H9 (cell line): ENCODE results near the gene SLC9A1. TPM values are rescaled to one million over a fixed set of nuclear protein-coding genes. Genes with fewer than 3 reads are reported as not detected.
"Not testable (repeated sequence)": the region's sequence is repeated elsewhere in the genome, so short reads cannot be mapped to it uniquely, and the experiment has no call there.

Experiments used
- DNase-seq: peaks from one replicate; pipeline ENCODE4 v3.0.0-alpha.2; 2017
- H2AFZ ChIP-seq: one replicate; pipeline ENCODE4 v1.6.1; 2013; ENCODE audit warnings: mild to moderate bottlenecking, low read length, control low read depth, moderate library complexity
- H2AK5ac ChIP-seq: 2 replicates; pipeline ENCODE4 v1.6.1; 2013; ENCODE audit warnings: low read length, control low read depth, mixed read lengths; ENCODE audit not compliant: insufficient read length
- H2BK120ac ChIP-seq: one replicate; pipeline ENCODE4 v1.6.1; 2013; ENCODE audit warnings: low read depth, mild to moderate bottlenecking, low read length, control low read depth, inconsistent platforms; ENCODE audit not compliant: poor library complexity, severe bottlenecking
- H2BK12ac ChIP-seq: 2 replicates; pipeline ENCODE4 v1.6.1; 2013; ENCODE audit warnings: low read length, control low read depth, mixed read lengths, low read depth; ENCODE audit not compliant: insufficient read length
- H2BK15ac ChIP-seq: 2 replicates; pipeline ENCODE4 v1.6.1; 2013; ENCODE audit warnings: low read depth, low read length, control low read depth
- H2BK20ac ChIP-seq: one replicate; pipeline ENCODE4 v1.6.1; 2013; ENCODE audit warnings: low read depth, mild to moderate bottlenecking, low read length, control low read depth, inconsistent platforms; ENCODE audit not compliant: poor library complexity, severe bottlenecking
- H2BK5ac ChIP-seq: 2 replicates; pipeline ENCODE4 v1.6.1; 2013; ENCODE audit warnings: low read length, control low read depth, mixed read lengths; ENCODE audit not compliant: insufficient read length
- H3K14ac ChIP-seq: 2 replicates; pipeline ENCODE4 v1.6.1; 2013; ENCODE audit warnings: low read length, control low read depth; ENCODE audit not compliant: insufficient read depth
- H3K18ac ChIP-seq: 2 replicates; pipeline ENCODE4 v1.6.1; 2013; ENCODE audit warnings: low read depth, mild to moderate bottlenecking, mixed read lengths, low read length, control low read depth; ENCODE audit not compliant: insufficient read length
- H3K23ac ChIP-seq: 2 replicates; pipeline ENCODE4 v1.6.1; 2013; ENCODE audit warnings: low read length, control low read depth, mixed read lengths, low read depth; ENCODE audit not compliant: insufficient read length
- H3K23me2 ChIP-seq: 2 replicates; pipeline ENCODE4 v1.6.1; 2013; ENCODE audit warnings: low read depth, mild to moderate bottlenecking, mixed read lengths, low read length, control low read depth; ENCODE audit not compliant: insufficient read length, poor library complexity, severe bottlenecking
- H3K27ac ChIP-seq: 2 replicates; pipeline ENCODE4 v1.5.1; 2013; ENCODE audit warnings: low read length, control low read depth, mixed read lengths, low read depth; ENCODE audit not compliant: insufficient read length
- H3K27me3 ChIP-seq: 2 replicates; pipeline ENCODE4 v1.6.1; 2013; ENCODE audit warnings: low read length, control low read depth, inconsistent platforms; ENCODE audit not compliant: insufficient read depth
- H3K4ac ChIP-seq: 2 replicates; pipeline ENCODE4 v1.6.1; 2013; ENCODE audit warnings: low read depth, mild to moderate bottlenecking, control low read depth, inconsistent platforms, low read length, moderate library complexity
- H3K4me1 ChIP-seq: 2 replicates; pipeline ENCODE4 v1.6.1; 2013; ENCODE audit warnings: low read length, control low read depth, inconsistent platforms; ENCODE audit not compliant: insufficient read depth
- H3K4me2 ChIP-seq: 2 replicates; pipeline ENCODE4 v1.6.1; 2013; ENCODE audit warnings: low read length, control low read depth, mixed read lengths; ENCODE audit not compliant: insufficient read length, insufficient read depth
- H3K56ac ChIP-seq: 2 replicates; pipeline ENCODE4 v1.6.1; 2013; ENCODE audit warnings: low read depth, mild to moderate bottlenecking, mixed read lengths, low read length, control low read depth; ENCODE audit not compliant: insufficient read length
- H3K79me1 ChIP-seq: 2 replicates; pipeline ENCODE4 v1.6.1; 2013; ENCODE audit warnings: low read depth, mild to moderate bottlenecking, moderate library complexity, low read length, control low read depth, inconsistent platforms; ENCODE audit not compliant: insufficient read depth, poor library complexity, severe bottlenecking
- H3K79me2 ChIP-seq: 2 replicates; pipeline ENCODE4 v1.6.1; 2013; ENCODE audit warnings: low read length, control low read depth, inconsistent platforms; ENCODE audit not compliant: insufficient read depth
- H3K9ac ChIP-seq: 2 replicates; pipeline ENCODE4 v1.6.1; 2013; ENCODE audit warnings: low read length, control low read depth, mixed read lengths; ENCODE audit not compliant: insufficient read length; ENCODE audit errors: extremely low read depth
- H3K9me3 ChIP-seq: one replicate; pipeline ENCODE4 v1.6.1; 2013; ENCODE audit warnings: low read depth, low read length, inconsistent platforms; ENCODE audit not compliant: control insufficient read depth
- H3T11ph ChIP-seq: one replicate; pipeline ENCODE4 v1.6.1; 2013; ENCODE audit warnings: mild to moderate bottlenecking, low read length, control low read depth, inconsistent platforms
- H4K20me1 ChIP-seq: one replicate; pipeline ENCODE4 v1.6.1; 2013; ENCODE audit not compliant: control insufficient read depth, insufficient read length, insufficient read depth
- H4K5ac ChIP-seq: 2 replicates; pipeline ENCODE4 v1.6.1; 2013; ENCODE audit warnings: low read depth, mild to moderate bottlenecking, mixed read lengths, low read length, control low read depth; ENCODE audit not compliant: insufficient read length
- H4K8ac ChIP-seq: replicated peaks from 2 replicates; pipeline ENCODE4 v1.6.1; 2013; ENCODE audit warnings: low read length, control low read depth, mixed read lengths, low read depth; ENCODE audit not compliant: insufficient read length
- H4K91ac ChIP-seq: 2 replicates; pipeline ENCODE4 v1.6.1; 2013; ENCODE audit warnings: low read depth, mild to moderate bottlenecking, moderate library complexity, mixed read lengths, low read length, control low read depth; ENCODE audit not compliant: insufficient read length
- H3K27ac Mint-ChIP-seq, 3 experiments: 2 replicates in 2 of 3; 3 replicates in 1 of 3; pipeline ENCODE4 v1.8.0; 2020 to 2021; ENCODE audit warnings: mixed read lengths in 3 of 3, mild to moderate bottlenecking in 1 of 3, moderate library complexity in 1 of 3
- H3K27me3 Mint-ChIP-seq: 2 replicates; pipeline ENCODE4 v1.8.0; 2021; ENCODE audit warnings: low read depth, mild to moderate bottlenecking, moderate library complexity, mixed read lengths
- H3K36me3 Mint-ChIP-seq, 3 experiments: 2 replicates in 2 of 3; 3 replicates in 1 of 3; pipeline ENCODE4 v1.8.0; 2020 to 2021; ENCODE audit warnings: low read depth in 3 of 3, mixed read lengths in 3 of 3; ENCODE audit not compliant: insufficient read depth in 1 of 3
- H3K4me1 Mint-ChIP-seq, 2 experiments: 2 replicates each; pipeline ENCODE4 v1.8.0; 2020; ENCODE audit warnings: mixed read lengths in 2 of 2
- H3K4me3 Mint-ChIP-seq, 2 experiments: 2 replicates in 1 of 2; 3 replicates in 1 of 2; pipeline ENCODE4 v1.8.0; 2020 to 2021; ENCODE audit warnings: mild to moderate bottlenecking in 2 of 2, mixed read lengths in 2 of 2, moderate library complexity in 1 of 2
- H3K9me3 Mint-ChIP-seq, 2 experiments: 2 replicates in 1 of 2; 3 replicates in 1 of 2; pipeline ENCODE4 v1.8.0; 2020; ENCODE audit warnings: mild to moderate bottlenecking in 2 of 2, mixed read lengths in 2 of 2, moderate library complexity in 1 of 2
- WGBS: extraction: QIAGEN DNeasy Blood & Tissue Kit; methylation state at CpG from one replicate; pipeline ENCODE4 v1.1.7; 2013; ENCODE audit warnings: missing lambda C conversion rate, low lambda C conversion rate, mixed read lengths; ENCODE audit not compliant: insufficient read length; ENCODE audit errors: extremely low coverage; 5-methylcytosine and 5-hydroxymethylcytosine counted together
- total RNA-seq: library from RNA; stranded (reverse); gene quantifications from 2 replicates; pipeline ENCODE4 v1.2.1, GENCODE V29; 2021
- TF ChIP-seq, protein P1 (sequence below): fragments of 200-600 bp; sonication (generic); conservative IDR thresholded peaks from 3 replicates; pipeline ENCODE4 v1.8.0; 2021; ENCODE audit warnings: antibody characterized with exemption, mild to moderate bottlenecking

The SLC9A1 gene
- total RNA-seq, 1 experiment from 2014 or later: 20.8 TPM

DNA sequence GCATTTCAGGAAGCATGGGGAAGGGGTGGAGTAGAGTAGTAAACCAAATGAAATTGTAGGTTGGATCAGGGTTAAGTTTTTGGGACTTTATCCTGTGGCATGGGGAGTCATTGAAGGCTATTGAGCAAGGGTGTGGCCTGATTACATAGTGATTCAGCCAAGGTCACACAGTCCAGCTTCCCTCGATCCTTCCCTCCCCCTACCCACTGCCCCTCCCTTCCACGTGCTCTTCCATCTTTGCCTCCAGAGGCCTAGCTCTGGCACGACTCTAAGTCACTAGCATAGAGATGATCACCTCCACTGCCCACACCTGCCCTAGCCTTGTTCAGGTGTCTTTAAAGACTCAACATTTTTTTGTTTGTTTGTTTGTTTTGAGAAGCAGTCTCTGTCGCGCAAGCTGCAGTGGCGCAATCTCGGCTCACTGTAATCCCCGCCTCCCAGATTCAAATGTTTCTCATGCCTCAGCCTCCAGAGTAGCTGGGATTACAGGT, 37.2 kb upstream of the SLC9A1 start:
- no peak overlapping the region for H3K4me2 ChIP-seq
- no peaks in the 10 kb centered on the region for H3K9me3 ChIP-seq
- Mint-ChIP-seq H3K9me3 (peaks cover 2 to 5% of the 10 kb centered on the region in 2 experiments; a peak in 4 of 5 replicates), H3K4me3 (no peak overlapping the region), H3K27ac (no peak overlapping the region), H3K36me3 (no peaks in the 10 kb centered on the region; a peak in 1 of 7 replicates), H3K27me3 (peaks cover 5% of the 10 kb centered on the region; the same call in 1 of the 2 replicates), H3K4me1 (no peaks in the 10 kb centered on the region)
- no peak overlapping the region for H3K9ac ChIP-seq
- no peak overlapping the region for H3T11ph ChIP-seq
- H2AFZ ChIP-seq: no peak overlapping the region
- H2AK5ac ChIP-seq: no peak overlapping the region
- H3K79me1 ChIP-seq: no peaks in the 10 kb centered on the region
- no peak overlapping the region for H3K27ac ChIP-seq
- H3K4me1 ChIP-seq: no peaks in the 10 kb centered on the region
- no peak overlapping the region for H3K14ac ChIP-seq
- no peak overlapping the region for H3K56ac ChIP-seq
- no peak overlapping the region for H2BK15ac ChIP-seq
- H3K23me2 ChIP-seq: no peaks in the 10 kb centered on the region
- H3K18ac ChIP-seq: no peak overlapping the region
- H3K79me2 ChIP-seq: no peaks in the 10 kb centered on the region
- no peak for DNase-seq
- no peak overlapping the region for H3K23ac ChIP-seq
- no peak overlapping the region for H2BK5ac ChIP-seq
- H4K20me1 ChIP-seq: no peaks in the 10 kb centered on the region
- no CpG with 5 or more reads among the region's 8 CpGs for WGBS
- H4K91ac ChIP-seq: no peak overlapping the region
- no peak overlapping the region for H4K8ac ChIP-seq
- H2BK12ac ChIP-seq: no peak overlapping the region
- TF ChIP-seq, protein P1, sequence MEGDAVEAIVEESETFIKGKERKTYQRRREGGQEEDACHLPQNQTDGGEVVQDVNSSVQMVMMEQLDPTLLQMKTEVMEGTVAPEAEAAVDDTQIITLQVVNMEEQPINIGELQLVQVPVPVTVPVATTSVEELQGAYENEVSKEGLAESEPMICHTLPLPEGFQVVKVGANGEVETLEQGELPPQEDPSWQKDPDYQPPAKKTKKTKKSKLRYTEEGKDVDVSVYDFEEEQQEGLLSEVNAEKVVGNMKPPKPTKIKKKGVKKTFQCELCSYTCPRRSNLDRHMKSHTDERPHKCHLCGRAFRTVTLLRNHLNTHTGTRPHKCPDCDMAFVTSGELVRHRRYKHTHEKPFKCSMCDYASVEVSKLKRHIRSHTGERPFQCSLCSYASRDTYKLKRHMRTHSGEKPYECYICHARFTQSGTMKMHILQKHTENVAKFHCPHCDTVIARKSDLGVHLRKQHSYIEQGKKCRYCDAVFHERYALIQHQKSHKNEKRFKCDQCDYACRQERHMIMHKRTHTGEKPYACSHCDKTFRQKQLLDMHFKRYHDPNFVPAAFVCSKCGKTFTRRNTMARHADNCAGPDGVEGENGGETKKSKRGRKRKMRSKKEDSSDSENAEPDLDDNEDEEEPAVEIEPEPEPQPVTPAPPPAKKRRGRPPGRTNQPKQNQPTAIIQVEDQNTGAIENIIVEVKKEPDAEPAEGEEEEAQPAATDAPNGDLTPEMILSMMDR: no peak
- H2BK120ac ChIP-seq: no peak overlapping the region
- H4K5ac ChIP-seq: no peak overlapping the region
- no peaks in the 10 kb centered on the region for H3K27me3 ChIP-seq
- no peak overlapping the region for H2BK20ac ChIP-seq
- no peak overlapping the region for H3K4ac ChIP-seq

DNA sequence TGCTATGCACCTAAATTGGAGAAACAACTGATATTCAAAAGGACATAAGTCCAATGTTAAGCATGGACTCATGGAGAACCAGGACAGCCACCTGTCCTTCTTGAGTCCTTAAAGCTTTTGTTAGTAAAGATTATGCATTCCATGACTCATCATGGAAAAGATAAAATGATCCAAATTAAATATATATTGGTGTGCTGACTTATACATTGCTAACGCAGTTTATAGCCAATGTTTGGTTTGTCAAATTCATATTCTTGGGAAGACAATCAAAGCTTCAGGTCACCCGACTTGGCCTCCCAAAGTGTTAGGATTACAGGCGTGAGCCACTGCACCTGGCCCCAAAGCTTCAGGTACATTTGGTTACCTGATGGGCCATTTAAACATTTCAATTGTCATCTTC, 29.7 kb upstream of the SLC9A1 start:
- H2BK15ac ChIP-seq, H4K5ac ChIP-seq, H3K27me3 Mint-ChIP-seq, H2BK120ac ChIP-seq, H3K4me3 Mint-ChIP-seq, H2BK20ac ChIP-seq, H2BK12ac ChIP-seq, H3K9me3 ChIP-seq, H3K79me1 ChIP-seq, H3K23me2 ChIP-seq, H3K14ac ChIP-seq, H3K4ac ChIP-seq, H3K27me3 ChIP-seq, H3K9ac ChIP-seq, H4K91ac ChIP-seq, DNase-seq, H2BK5ac ChIP-seq, H3K4me2 ChIP-seq, H4K8ac ChIP-seq, H3T11ph ChIP-seq, H3K18ac ChIP-seq, H3K27ac Mint-ChIP-seq, H2AFZ ChIP-seq, H3K79me2 ChIP-seq, H3K27ac ChIP-seq, H3K56ac ChIP-seq, H3K4me1 ChIP-seq, H2AK5ac ChIP-seq, H4K20me1 ChIP-seq, H3K23ac ChIP-seq, H3K4me1 Mint-ChIP-seq: not testable (repeated sequence)
- Mint-ChIP-seq H3K36me3 (peaks cover 4 to 14% (median 8%) of the 10 kb centered on the region in 3 experiments; a peak in 5 of 7 replicates), H3K9me3 (peaks cover 43 to 50% of the 10 kb centered on the region in 2 experiments)
- no CpG with 5 or more reads among the region's 3 CpGs for WGBS
